HepG2 (cell line): ENCODE data around the gene COQ10B. TPM values are rescaled to one million over a fixed set of nuclear protein-coding genes. Genes with fewer than 3 reads are reported as not detected.

Experiments used
- HOMEZ ChIP-seq: IDR thresholded peaks from 2 replicates; pipeline ENCODE4 v1.6.1; 2016; ENCODE audit warnings: low read depth
- IRF2 ChIP-seq: IDR thresholded peaks from 2 replicates; pipeline ENCODE4 v1.6.1; 2018; ENCODE audit warnings: missing genetic modification reagents, missing compliant biosample characterization
- KLF9 ChIP-seq: IDR thresholded peaks from 2 replicates; pipeline ENCODE4 v1.6.1; 2016; ENCODE audit warnings: low read depth
- MTA1 ChIP-seq: sonication (generic); formaldehyde crosslinking; IDR thresholded peaks from 2 replicates; pipeline ENCODE4 v1.4.0; 2020; ENCODE audit warnings: missing genetic modification reagents, mild to moderate bottlenecking, borderline replicate concordance
- NR2C2 ChIP-seq: sonication (generic); formaldehyde crosslinking; IDR thresholded peaks from 2 replicates; pipeline ENCODE4 v1.4.0; 2020; ENCODE audit warnings: missing genetic modification reagents, mild to moderate bottlenecking, moderate library complexity, borderline replicate concordance
- NRL ChIP-seq: sonication (generic); formaldehyde crosslinking; IDR thresholded peaks from 2 replicates; pipeline ENCODE4 v1.5.0; 2020; ENCODE audit warnings: missing genetic modification reagents, mild to moderate bottlenecking, moderate library complexity, borderline replicate concordance
- ONECUT2 ChIP-seq: sonication (generic); formaldehyde crosslinking; IDR thresholded peaks from 2 replicates; pipeline ENCODE4 v1.4.0; 2020; ENCODE audit warnings: missing genetic modification reagents
- RNF2 ChIP-seq: fragments of 450-650 bp; conservative IDR thresholded peaks from 2 replicates; pipeline ENCODE4 v1.6.1; 2016; ENCODE audit warnings: low read depth
- SRSF9 ChIP-seq: fragments of 200-400 bp; formaldehyde crosslinking; IDR thresholded peaks from 2 replicates; pipeline ENCODE4 v1.6.1; 2018; ENCODE audit warnings: borderline replicate concordance, mild to moderate bottlenecking, low read depth, low read length; ENCODE audit not compliant: insufficient read depth, poor library complexity, severe bottlenecking
- SUZ12 ChIP-seq: fragments of 150-350 bp; IDR thresholded peaks from 2 replicates; pipeline ENCODE4 v1.6.1; 2014; ENCODE audit warnings: low read depth, low read length
- TAF15 ChIP-seq: fragments of 200-400 bp; formaldehyde crosslinking; IDR thresholded peaks from one replicate; pipeline ENCODE4 v1.6.1; 2018; ENCODE audit warnings: mild to moderate bottlenecking, low read depth, low read length; ENCODE audit not compliant: poor library complexity, severe bottlenecking
- ZNF367 ChIP-seq: sonication (generic); formaldehyde crosslinking; IDR thresholded peaks from 2 replicates; pipeline ENCODE4 v1.4.0; 2020; ENCODE audit warnings: missing genetic modification reagents, borderline replicate concordance
- ZNF407 ChIP-seq: sonication (generic); formaldehyde crosslinking; IDR thresholded peaks from one replicate; pipeline ENCODE4 v1.5.1; 2020; ENCODE audit warnings: mild to moderate bottlenecking, missing genetic modification reagents; ENCODE audit errors: not compliant biosample characterization
- ZNF501 ChIP-seq: sonication (generic); formaldehyde crosslinking; IDR thresholded peaks from 2 replicates; pipeline ENCODE4 v1.5.1; 2020; ENCODE audit warnings: mild to moderate bottlenecking, moderate library complexity, missing genetic modification reagents
- ZNF691 ChIP-seq: sonication (generic); formaldehyde crosslinking; IDR thresholded peaks from 2 replicates; pipeline ENCODE4 v1.4.0; 2020; ENCODE audit warnings: missing genetic modification reagents, low read depth, mild to moderate bottlenecking, borderline replicate concordance
- ZNF784 ChIP-seq: sonication (generic); formaldehyde crosslinking; IDR thresholded peaks from 2 replicates; pipeline ENCODE4 v1.5.1; 2020; ENCODE audit warnings: missing genetic modification reagents, mild to moderate bottlenecking, borderline replicate concordance
- ZNF891 ChIP-seq: sonication (generic); formaldehyde crosslinking; IDR thresholded peaks from 2 replicates; pipeline ENCODE4 v1.5.0; 2020; ENCODE audit warnings: mild to moderate bottlenecking, missing genetic modification reagents
- polyA plus RNA-seq, 8 experiments: library from polyadenylated mRNA; depleted of rRNA in 3 of 8; stranded (reverse) in 7 of 8; unstranded in 1 of 8; fragments of >200 nt; fragmentation: Illumina TruSeq in 4 of 8; extraction: Trizol in 4 of 8; gene quantifications; 2 replicates each; pipeline versions ENCODE4 v1.2.1 to v1.2.3, GENCODE V29; 2011 to 2016; ENCODE audit warnings: low read depth in 4 of 8, missing spikeins in 1 of 8, mixed read lengths in 1 of 8; ENCODE audit not compliant: insufficient read depth in 1 of 8
- total RNA-seq, 5 experiments: library from RNA; depleted of rRNA; stranded (reverse); fragments of >200 nt; fragmentation: Illumina TruSeq; extraction: Trizol; gene quantifications; 2 replicates each; pipeline ENCODE4 v1.2.3, GENCODE V29; 2016; ENCODE audit warnings: low read depth in 1 of 5

Gene COQ10B
- total and polyA plus RNA-seq, 2 of the 13 experiments (the other 11 are each of a cell fraction or from before 2014, with no cell fraction given): 4.6 to 34.9 TPM

GRCh38 chr2:197435598-197436420 is 17.5 kb upstream of the COQ10B start (continued):
- TF ChIP-seq ZNF691 (CRISPR knock-in tag) (no peak), IRF2 (CRISPR knock-in tag) (0 out of 2 replicates have a peak, but pooled peaks have one; percentile 25), ZNF784 (no peak), ONECUT2 (CRISPR knock-in tag) (no peak), ZNF891 (CRISPR knock-in tag) (no peak), NR2C2 (CRISPR knock-in tag) (no peak), TAF15 (no peak), SRSF9 (no peak), RNF2 (no peak), ZNF407 (CRISPR knock-in tag) (no peak), MTA1 (CRISPR knock-in tag) (no peak), KLF9 (CRISPR knock-in tag) (no peak), NRL (CRISPR knock-in tag) (no peak), ZNF367 (CRISPR knock-in tag) (no peak), HOMEZ (0 out of 2 replicates have a peak, but pooled peaks have one; percentile 8), SUZ12 (no peak), ZNF501 (CRISPR knock-in tag) (no peak)
